Limb (tissue), 2 donors: ENCODE data around the gene MICAL3.
A peak's percentile ranks its signal among the peaks of the same experiment; 100 is the strongest.

Source experiments
- DNase-seq, 2 donors: peaks; one replicate each; pipeline ENCODE4 v3.0.0-alpha.2; 2016; ENCODE audit errors: extremely low spot score in 2 of 2

The MICAL3 gene

GRCh38 chr22:17845790-17846189, 178.6 kb downstream of the MICAL3 start:
- DNase-seq = peak in 1 of 2 donors; percentile 62

DNA sequence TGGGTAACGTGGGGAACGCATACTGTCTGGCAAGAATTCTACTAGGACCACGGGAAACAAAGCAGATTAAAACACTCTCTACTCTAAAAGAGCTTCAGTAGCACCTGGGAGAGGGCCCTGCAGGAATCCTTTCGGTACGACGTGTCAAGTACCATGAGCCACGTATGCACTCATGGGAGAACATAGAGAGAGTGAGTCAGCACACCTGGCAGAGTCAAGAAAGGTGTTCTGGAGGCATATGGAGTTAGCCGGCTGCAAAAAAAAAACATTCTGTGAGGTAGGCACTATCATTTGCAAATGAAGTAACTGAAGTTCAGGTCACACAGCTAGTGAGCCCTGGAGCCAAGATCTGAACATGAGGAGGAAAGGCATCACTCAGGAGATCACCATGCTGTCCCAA, 179.0 kb downstream of the MICAL3 start:
- DNase-seq = no peak

- no peak for DNase-seq
Measured at GRCh38 chr22:17844150-17844549, 180.2 kb downstream of the MICAL3 start.

DNA sequence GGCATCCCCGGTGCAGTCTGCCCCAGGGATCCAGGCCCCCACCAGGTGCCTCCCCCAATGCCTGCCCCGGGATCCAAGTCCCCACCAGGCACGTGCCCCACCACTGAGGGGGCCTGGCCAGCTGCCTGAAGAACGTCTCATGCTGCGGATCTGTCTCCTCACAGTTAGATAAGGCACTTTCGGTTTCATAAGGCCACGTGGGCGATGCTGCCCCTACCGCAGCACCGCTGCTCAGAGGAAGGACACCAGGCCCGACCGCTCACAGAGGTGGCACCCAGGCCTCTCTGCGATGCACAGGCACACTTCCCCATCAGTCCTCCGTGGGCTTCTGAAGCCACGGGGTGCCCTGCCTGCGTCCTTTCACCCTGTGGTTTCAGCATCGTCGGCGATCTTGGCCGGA, 182.0 kb downstream of the MICAL3 start:
- DNase-seq = no peak

- DNase-seq = no peak
Measured at GRCh38 chr22:17841836-17842235, 182.5 kb downstream of the MICAL3 start.

DNA sequence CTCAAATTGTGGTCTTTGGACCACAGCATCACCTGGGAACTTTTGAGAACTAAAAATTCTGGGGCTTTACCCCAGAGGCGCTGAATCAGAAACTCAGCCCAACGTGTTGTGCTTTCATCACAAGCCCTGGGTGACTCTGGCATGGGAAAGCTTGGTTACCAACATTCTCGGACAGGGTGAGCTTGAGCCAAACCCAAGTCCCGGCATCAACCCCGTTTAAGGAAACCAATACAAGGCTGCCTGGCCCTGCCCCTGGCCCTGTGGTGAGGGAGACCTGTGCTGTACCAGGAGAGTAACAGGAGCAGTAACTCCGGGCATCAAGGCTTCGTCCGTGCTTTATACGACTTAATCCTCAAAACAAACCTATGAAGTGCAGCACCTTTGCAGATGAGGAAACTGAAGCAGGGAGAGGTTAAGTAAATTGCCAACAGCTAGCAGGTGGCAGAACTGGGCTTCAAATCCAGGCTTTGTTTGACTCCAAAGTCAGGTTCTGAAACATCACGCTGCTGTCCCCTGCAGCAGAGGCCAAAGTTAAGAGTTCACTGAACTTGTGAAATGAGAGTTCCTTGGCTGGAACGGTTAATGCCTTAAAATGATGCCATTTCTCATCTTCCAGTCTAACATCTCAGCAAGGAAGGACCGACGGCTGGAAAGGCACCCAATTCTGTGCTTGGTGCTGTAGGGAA, 186.0 kb downstream of the MICAL3 start:
- DNase-seq = no peak

GRCh38 chr22:17836992-17837742, 187.2 kb downstream of the MICAL3 start:
- peak in 1 of 2 donors; percentile 47 for DNase-seq

DNA sequence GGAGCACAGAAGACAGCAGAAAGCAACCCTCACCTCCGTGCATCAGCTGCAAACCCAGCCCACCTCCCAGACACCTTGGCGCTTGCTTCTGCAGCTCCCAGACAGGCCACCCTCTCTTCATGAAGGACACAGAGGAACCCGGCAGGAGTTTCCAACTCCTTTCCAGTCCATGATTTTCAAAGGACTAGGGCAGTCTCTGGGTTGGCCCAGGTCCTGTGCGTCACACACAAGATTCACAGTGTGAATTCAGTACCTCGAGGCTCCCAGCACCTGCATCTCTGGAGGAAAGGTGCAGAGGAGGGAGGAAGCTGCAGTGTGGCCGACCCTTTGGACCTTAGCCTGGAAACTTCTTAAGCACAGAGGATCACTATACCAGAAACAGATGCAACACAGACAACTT, 189.1 kb downstream of the MICAL3 start:
- no peak for DNase-seq

DNA sequence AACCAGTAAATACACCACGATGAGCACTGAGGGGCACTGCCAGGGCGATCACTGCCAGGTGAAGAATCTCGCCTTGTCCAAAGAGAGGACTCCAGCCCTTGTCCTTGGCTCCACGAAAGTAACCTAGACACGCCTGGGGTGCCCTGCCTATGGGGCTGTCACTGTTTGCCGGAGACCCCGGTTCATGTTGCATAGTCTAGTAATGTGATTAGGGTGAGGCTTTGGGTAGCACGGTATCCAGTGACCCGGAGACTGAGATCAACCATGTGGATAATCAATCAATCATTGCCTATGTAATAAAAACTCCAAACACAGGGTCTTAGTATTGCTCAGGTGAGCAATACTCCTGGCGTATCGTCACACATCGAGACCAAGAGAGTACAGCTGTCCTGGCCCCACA, 190.9 kb downstream of the MICAL3 start:
- DNase-seq = no peak

- no peak for DNase-seq
Measured at GRCh38 chr22:17832665-17833064, 191.7 kb downstream of the MICAL3 start.

- DNase-seq = no peak
Measured at GRCh38 chr22:17831501-17832251, 192.7 kb downstream of the MICAL3 start.

- DNase-seq = peak; percentile 80 to 94
Measured at GRCh38 chr22:17830043-17830961, 194.1 kb downstream of the MICAL3 start.

DNA sequence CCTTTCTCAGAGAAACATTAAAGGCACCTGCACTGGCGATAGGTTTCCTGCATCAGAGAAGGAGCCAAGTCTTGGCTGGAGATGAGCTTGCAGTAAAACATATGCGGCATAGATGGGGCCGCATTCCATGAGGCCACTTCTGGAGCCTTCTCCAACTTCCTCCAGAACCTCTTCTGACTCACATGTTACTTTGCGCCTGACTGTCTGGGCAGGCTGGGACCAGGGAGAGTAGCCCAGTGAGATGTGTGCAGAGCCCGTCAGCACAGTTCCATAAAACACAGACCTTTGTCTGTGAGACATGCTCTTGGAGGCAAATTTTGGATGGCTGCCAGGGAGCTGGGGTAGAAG, 194.7 kb downstream of the MICAL3 start:
- no peak for DNase-seq

GRCh38 chr22:17828502-17829080, 195.8 kb downstream of the MICAL3 start:
- no peak for DNase-seq

DNA sequence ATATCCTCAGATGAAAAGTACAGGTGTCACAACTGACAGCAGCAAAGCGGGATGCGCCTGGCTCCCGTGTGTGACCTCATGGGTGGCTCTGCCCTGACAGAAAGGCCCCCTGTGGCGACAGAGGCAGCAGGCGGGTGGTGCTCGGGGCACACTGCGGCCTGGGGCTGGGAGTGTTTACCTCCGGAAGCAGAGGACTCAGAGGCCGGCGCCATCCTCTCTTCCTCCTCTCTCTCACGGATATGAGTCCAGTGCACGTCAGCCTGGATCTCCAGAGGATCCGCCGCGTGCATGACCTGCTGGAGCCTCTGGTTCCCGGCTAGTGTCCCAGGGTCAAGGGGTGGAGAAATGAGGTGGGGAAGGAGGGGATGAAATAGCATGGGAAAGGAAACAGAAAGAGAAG, 196.9 kb downstream of the MICAL3 start:
- DNase-seq = no peak

- DNase-seq = no peak
Measured at GRCh38 chr22:17825876-17826550, 198.3 kb downstream of the MICAL3 start.

GRCh38 chr22:17824457-17824856, 199.9 kb downstream of the MICAL3 start:
- no peak for DNase-seq

- DNase-seq = no peak
Measured at GRCh38 chr22:17823964-17824363, 200.4 kb downstream of the MICAL3 start.

DNA sequence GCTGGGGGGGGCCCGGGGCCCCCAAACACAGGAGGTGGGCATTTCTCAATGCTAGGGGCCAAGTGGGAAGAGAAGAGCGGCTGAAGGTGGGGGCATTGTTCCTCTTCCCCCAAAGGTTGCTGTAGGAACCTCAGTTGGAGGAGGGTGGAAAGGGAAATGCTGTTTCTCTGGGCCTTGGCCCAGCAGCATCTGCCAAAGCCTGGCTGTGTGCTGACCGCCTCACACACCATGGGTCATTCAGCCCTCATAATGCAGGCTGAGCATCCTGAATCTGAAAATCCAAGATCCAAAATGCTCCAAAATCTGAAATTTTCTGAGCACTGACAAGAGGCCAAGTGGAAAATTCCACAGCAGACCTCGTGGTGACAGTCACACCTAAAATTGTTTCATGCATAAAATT, 201.1 kb downstream of the MICAL3 start:
- DNase-seq = no peak

GRCh38 chr22:17822087-17822486, 202.3 kb downstream of the MICAL3 start:
- no peak for DNase-seq
